KOPT-K1 (cell line): ENCODE results near the gene PTH.

Experiments used
- H3K27ac ChIP-seq: fragments of 200-600 bp; sonication (generic); 2 replicates; pipeline ENCODE4 v1.5.1; 2016; ENCODE audit warnings: antibody characterized with exemption, mild to moderate bottlenecking, low read depth, low read length; ENCODE audit not compliant: poor library complexity, severe bottlenecking
- H3K36me3 ChIP-seq: fragments of 200-600 bp; sonication (generic); 2 replicates; pipeline ENCODE4 v1.5.1; 2017; ENCODE audit warnings: antibody characterized with exemption, mild to moderate bottlenecking, low read length, moderate library complexity; ENCODE audit not compliant: insufficient read depth
- H3K9me3 ChIP-seq: fragments of 200-600 bp; sonication (generic); 2 replicates; pipeline ENCODE4 v1.5.1; 2017; ENCODE audit warnings: antibody characterized with exemption, low read length, mild to moderate bottlenecking; ENCODE audit not compliant: insufficient read depth, poor library complexity, severe bottlenecking

The PTH gene

GRCh38 chr11:13463779-13464290 is 32.0 kb downstream of the PTH start:
- Histone ChIP-seq H3K9me3 (no peaks in the 10 kb centered on the region), H3K27ac (peak overlapping the region; percentile 93), H3K36me3 (no peaks in the 10 kb centered on the region)

GRCh38 chr11:13462901-13463778 is 32.7 kb downstream of the PTH start, which contains the start of gene BTBD10:
Gene BTBD10, minus strand, starts transcription at chr11:13463222. Its CDS starts 18,098 bp downstream, at chr11:13445124.
- Histone ChIP-seq H3K9me3 (no peaks in the 10 kb centered on the region), H3K27ac (peak within 1 kb of the TSS; percentile 93), H3K36me3 (no peaks in the 10 kb centered on the region)

- H3K36me3 ChIP-seq, result no peaks in the 10 kb centered on the region
- peak overlapping the region; percentile 93 for H3K27ac ChIP-seq
- H3K9me3 ChIP-seq, result no peaks in the 10 kb centered on the region
Observed at GRCh38 chr11:13462311-13462900, 33.4 kb downstream of the PTH start.

- Histone ChIP-seq H3K9me3 (no peaks in the 10 kb centered on the region), H3K36me3 (no peaks in the 10 kb centered on the region), H3K27ac (no peak overlapping the region)
Observed at GRCh38 chr11:13461291-13461690, 34.5 kb downstream of the PTH start.

- Histone ChIP-seq H3K9me3 (peaks cover 37% of the 10 kb centered on the region), H3K27ac (no peak overlapping the region), H3K36me3 (peaks cover 11% of the 10 kb centered on the region; the same call in 1 of the 2 replicates)
Observed at GRCh38 chr11:13450832-13451397, 44.9 kb downstream of the PTH start.

GRCh38 chr11:13449522-13449921 is 46.3 kb downstream of the PTH start:
- Histone ChIP-seq H3K9me3 (peaks cover 37% of the 10 kb centered on the region), H3K27ac (no peak overlapping the region)

GRCh38 chr11:13448876-13449275 is 46.9 kb downstream of the PTH start:
- Histone ChIP-seq H3K9me3 (peaks cover 37% of the 10 kb centered on the region), H3K36me3 (peaks cover 11% of the 10 kb centered on the region; the same call in 1 of the 2 replicates), H3K27ac (no peak overlapping the region)

More at GRCh38 chr11:13449522-13449921, 46.3 kb downstream of the PTH start:
- H3K36me3 ChIP-seq, result peaks cover 11% of the 10 kb centered on the region; the same call in 1 of the 2 replicates

- peaks cover 6% of the 10 kb centered on the region; the same call in 1 of the 2 replicates for H3K36me3 ChIP-seq
- H3K27ac ChIP-seq, result no peak overlapping the region
- H3K9me3 ChIP-seq, result peaks cover 22% of the 10 kb centered on the region
Observed at GRCh38 chr11:13446444-13446843, 49.4 kb downstream of the PTH start.

- Histone ChIP-seq H3K27ac (no peak overlapping the region), H3K36me3 (no peaks in the 10 kb centered on the region)
Observed at GRCh38 chr11:13445588-13445987, 50.2 kb downstream of the PTH start.

More at GRCh38 chr11:13445588-13445987, 50.2 kb downstream of the PTH start:
- peaks cover 14% of the 10 kb centered on the region for H3K9me3 ChIP-seq
